GM23338 (cell line): ENCODE measurements around the gene MAPK1. TPM values are rescaled to one million over a fixed set of nuclear protein-coding genes. Genes with fewer than 3 reads are reported as not detected.

Source experiments
- ATAC-seq: fragments of 200-7000 bp; cut with Tn5 transposase; 3 replicates; pipeline ENCODE4 v1.9.1; 2020
- DNase-seq: peaks from one replicate; pipeline ENCODE4 v3.0.0-alpha.2; 2015; ENCODE audit warnings: low spot score
- H2AFZ ChIP-seq: fragments of 200-600 bp; sonication (generic); 2 replicates; pipeline ENCODE4 v1.8.0; 2016; ENCODE audit warnings: antibody characterized with exemption, mild to moderate bottlenecking, moderate library complexity
- H3F3A ChIP-seq: fragments of 200-600 bp; sonication (generic); replicated peaks from 2 replicates; pipeline ENCODE4 v1.8.0; 2017; ENCODE audit warnings: antibody characterized with exemption, mixed run types, low read depth
- H3K27ac ChIP-seq: fragments of 200-600 bp; sonication (generic); 2 replicates; pipeline ENCODE4 v1.6.1; 2016; ENCODE audit warnings: low read depth
- H3K27me3 ChIP-seq: fragments of 200-600 bp; sonication (generic); 2 replicates; pipeline ENCODE4 v1.8.0; 2016; ENCODE audit warnings: mild to moderate bottlenecking, mixed run types, moderate library complexity; ENCODE audit not compliant: insufficient read depth
- H3K36me3 ChIP-seq: fragments of 200-600 bp; sonication (generic); 2 replicates; pipeline ENCODE4 v1.8.0; 2016; ENCODE audit warnings: mild to moderate bottlenecking; ENCODE audit not compliant: insufficient read depth
- H3K4me1 ChIP-seq: fragments of 200-600 bp; sonication (generic); 2 replicates; pipeline ENCODE4 v1.8.0; 2016; ENCODE audit warnings: mild to moderate bottlenecking, moderate library complexity; ENCODE audit not compliant: insufficient read depth
- H3K4me2 ChIP-seq: fragments of 200-600 bp; sonication (generic); 2 replicates; pipeline ENCODE4 v1.7.1; 2017; ENCODE audit warnings: mixed run types
- H3K4me3 ChIP-seq: fragments of 200-600 bp; sonication (generic); 2 replicates; pipeline ENCODE4 v1.6.1; 2016; ENCODE audit warnings: mixed run types
- H3K79me2 ChIP-seq: fragments of 200-600 bp; sonication (generic); replicated peaks from 2 replicates; pipeline ENCODE4 v1.8.0; 2017; ENCODE audit warnings: mild to moderate bottlenecking; ENCODE audit not compliant: insufficient read depth
- H3K9me2 ChIP-seq: fragments of 200-600 bp; sonication (generic); 2 replicates; pipeline ENCODE4 v1.8.0; 2017; ENCODE audit not compliant: insufficient read depth
- H4K20me1 ChIP-seq: fragments of 200-600 bp; sonication (generic); replicated peaks from 2 replicates; pipeline ENCODE4 v1.8.0; 2017; ENCODE audit warnings: mild to moderate bottlenecking; ENCODE audit not compliant: insufficient read depth
- H3K27ac Mint-ChIP-seq: 2 replicates; pipeline ENCODE4 v1.8.0; 2020; ENCODE audit warnings: inconsistent platforms, mild to moderate bottlenecking, moderate library complexity, mixed read lengths
- H3K27me3 Mint-ChIP-seq: 3 replicates; pipeline ENCODE4 v1.8.0; 2022; ENCODE audit warnings: low read depth, mild to moderate bottlenecking, moderate library complexity, mixed read lengths, inconsistent platforms; ENCODE audit not compliant: insufficient read depth, poor library complexity
- H3K36me3 Mint-ChIP-seq: 3 replicates; pipeline ENCODE4 v1.8.0; 2021; ENCODE audit warnings: low read depth, mild to moderate bottlenecking, inconsistent platforms, moderate library complexity, mixed read lengths
- H3K4me1 Mint-ChIP-seq: 3 replicates; pipeline ENCODE4 v1.8.0; 2020; ENCODE audit warnings: mild to moderate bottlenecking, inconsistent platforms, mixed read lengths
- H3K4me3 Mint-ChIP-seq: 3 replicates; pipeline ENCODE4 v1.8.0; 2021; ENCODE audit warnings: moderate library complexity, mild to moderate bottlenecking, inconsistent platforms, mixed read lengths
- H3K9me3 Mint-ChIP-seq: 3 replicates; pipeline ENCODE4 v1.8.0; 2020; ENCODE audit warnings: moderate library complexity, mild to moderate bottlenecking, inconsistent platforms, mixed read lengths
- JUNB ChIP-seq: IDR thresholded peaks from one replicate; pipeline ENCODE4 v1.6.1; 2016; ENCODE audit warnings: antibody characterized with exemption; ENCODE audit not compliant: unreplicated experiment
- NANOG ChIP-seq: IDR thresholded peaks from 2 replicates; pipeline ENCODE4 v1.6.1; 2016; ENCODE audit warnings: antibody characterized with exemption, borderline replicate concordance
- POLR2AphosphoS5 ChIP-seq: IDR thresholded peaks from 2 replicates; pipeline ENCODE4 v1.6.1; 2016; ENCODE audit warnings: antibody characterized with exemption, low read depth
- STAT1 ChIP-seq: IDR thresholded peaks from one replicate; pipeline ENCODE4 v1.6.1; 2016; ENCODE audit warnings: antibody characterized with exemption; ENCODE audit not compliant: unreplicated experiment
- ZNF462 ChIP-seq: fragments of 250-450 bp; sonication (Bioruptor Pico); IDR thresholded peaks from 2 replicates; pipeline ENCODE4 v1.5.0; 2020; ENCODE audit warnings: mild to moderate bottlenecking, moderate library complexity
- polyA plus RNA-seq: library from polyadenylated mRNA; unstranded; fragments of >200 nt; fragmentation: Nextera tagmentation; extraction: Ambion mirVana; gene quantifications from 2 replicates; pipeline ENCODE4 v1.2.1, GENCODE V29; 2016
- total RNA-seq: library from RNA; depleted of rRNA; stranded (reverse); fragments of >200 nt; shearing (Covaris generic); gene quantifications from 2 replicates; pipeline ENCODE4 v1.2.3, GENCODE V29; 2014

The MAPK1 gene
- total and polyA plus RNA-seq, 2 experiments from 2014 or later, result 17.4 to 77.5 TPM

DNA sequence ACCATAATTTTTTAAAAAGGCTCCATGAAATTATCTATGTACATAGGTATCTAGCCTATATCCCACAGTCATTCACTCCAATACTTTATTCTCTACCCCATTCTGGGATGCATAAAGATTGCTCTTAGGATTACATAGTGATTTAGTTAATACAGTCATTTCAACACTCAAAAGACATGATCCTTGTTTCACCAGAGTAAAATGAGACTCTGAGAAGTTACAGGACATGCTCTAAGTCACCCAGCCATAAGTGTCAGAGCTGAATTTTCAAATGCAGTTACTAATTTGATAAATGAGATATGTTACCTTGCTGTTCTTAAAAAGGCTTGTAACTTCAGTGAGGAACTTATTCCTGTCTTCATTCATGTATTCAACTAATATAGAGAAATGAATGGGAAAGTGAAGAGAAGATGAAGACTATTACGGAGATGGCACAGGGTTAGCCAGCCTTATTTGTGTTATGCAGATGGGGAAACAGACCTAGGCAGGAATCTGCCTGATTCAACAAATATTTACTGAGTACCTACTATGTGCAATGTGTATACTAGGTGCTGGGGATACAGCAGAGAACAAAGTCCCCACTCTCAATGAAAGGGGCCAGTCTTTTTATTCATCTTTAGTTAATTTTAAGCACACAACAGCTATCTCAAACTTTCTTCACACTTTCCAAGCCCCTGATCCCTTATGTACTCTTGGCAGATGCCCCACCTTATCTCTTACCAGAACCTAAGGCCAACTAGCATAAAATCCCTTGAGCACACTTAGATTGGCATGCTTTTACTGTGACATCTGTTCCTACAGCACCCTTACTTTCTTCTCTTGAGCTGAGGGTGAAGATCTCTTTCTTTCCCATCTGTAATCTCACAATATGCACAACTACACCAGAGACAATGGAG lies 21.6 kb downstream of the MAPK1 start (continued):
- TF ChIP-seq ZNF462 (CRISPR knock-in tag) (no peak), POLR2AphosphoS5 (no peak)

DNA sequence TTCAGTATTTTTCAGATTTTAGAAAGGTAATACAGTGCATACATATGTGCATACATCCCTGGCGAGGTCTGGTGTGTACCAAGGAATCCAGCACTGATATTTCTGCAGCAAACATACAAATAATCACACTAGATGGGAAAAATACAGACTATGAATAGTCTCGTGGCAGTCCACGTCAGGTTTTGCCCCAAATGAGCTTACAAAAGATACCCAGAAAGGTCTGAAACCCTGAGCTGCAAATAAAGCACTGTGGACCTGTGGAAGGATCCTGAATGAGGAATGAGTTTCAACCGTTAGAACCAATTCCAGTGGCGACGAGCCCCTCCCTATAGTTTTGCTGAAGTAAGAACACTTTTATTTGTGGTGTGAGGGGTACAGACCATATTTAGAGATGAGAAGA lies 24.5 kb downstream of the MAPK1 start:
- Mint-ChIP-seq H3K4me1 (peaks cover under 1% of the 10 kb centered on the region), H3K27ac (no peak overlapping the region), H3K4me3 (no peak overlapping the region), H3K36me3 (peaks cover 15% of the 10 kb centered on the region), H3K27me3 (peaks cover 6% of the 10 kb centered on the region), H3K9me3 (peaks cover 12% of the 10 kb centered on the region)
- DNase-seq, result no peak
- ATAC-seq, result no peak
- H3F3A ChIP-seq, result no peaks in the 10 kb centered on the region
- peaks cover 54% of the 10 kb centered on the region for H4K20me1 ChIP-seq
- no peak overlapping the region for H3K4me3 ChIP-seq
- no peaks in the 10 kb centered on the region for H3K36me3 ChIP-seq
- H3K4me1 ChIP-seq, result no peaks in the 10 kb centered on the region
- no peak overlapping the region for H3K27ac ChIP-seq
- H3K9me2 ChIP-seq, result no peaks in the 10 kb centered on the region
- no peak overlapping the region for H3K4me2 ChIP-seq
- no peaks in the 10 kb centered on the region for H3K27me3 ChIP-seq
- no peak overlapping the region for H2AFZ ChIP-seq
- H3K79me2 ChIP-seq, result peaks cover 92% of the 10 kb centered on the region
- no peak for TF ChIP-seq ZNF462 (CRISPR knock-in tag)
- TF ChIP-seq NANOG, result no peak
- TF ChIP-seq JUNB, result no peak
- no peak for TF ChIP-seq STAT1
